ENCODE data around the gene PRUNE1. TPM values are rescaled to one million over a fixed set of nuclear protein-coding genes. Genes with fewer than 3 reads are reported as not detected.

Gene PRUNE1
- total RNA-seq, 1 donor from 2014 or later = 22.6 TPM

DNA sequence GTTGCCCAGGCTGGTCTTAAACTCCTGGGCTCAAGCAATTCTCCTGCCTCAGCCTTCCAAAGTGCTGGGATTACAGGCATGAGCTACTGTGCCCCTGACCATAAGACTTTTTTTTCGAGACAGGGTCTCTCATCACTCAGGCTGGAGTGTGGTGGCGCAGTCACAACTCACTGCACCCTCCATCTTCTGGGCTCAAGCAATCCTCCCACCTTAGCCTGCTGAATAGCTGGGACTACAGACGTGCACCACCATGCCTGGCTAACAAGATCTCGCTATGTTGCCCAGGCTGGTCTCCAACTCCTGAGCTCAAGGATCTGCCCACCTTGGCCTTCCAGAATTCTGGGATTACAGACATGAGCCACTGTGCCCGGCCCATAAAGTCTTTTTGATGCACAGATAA is 41.2 kb downstream of the PRUNE1 start:
- DNase-seq (ENCODE audit: low spot score) = no peak

DNA sequence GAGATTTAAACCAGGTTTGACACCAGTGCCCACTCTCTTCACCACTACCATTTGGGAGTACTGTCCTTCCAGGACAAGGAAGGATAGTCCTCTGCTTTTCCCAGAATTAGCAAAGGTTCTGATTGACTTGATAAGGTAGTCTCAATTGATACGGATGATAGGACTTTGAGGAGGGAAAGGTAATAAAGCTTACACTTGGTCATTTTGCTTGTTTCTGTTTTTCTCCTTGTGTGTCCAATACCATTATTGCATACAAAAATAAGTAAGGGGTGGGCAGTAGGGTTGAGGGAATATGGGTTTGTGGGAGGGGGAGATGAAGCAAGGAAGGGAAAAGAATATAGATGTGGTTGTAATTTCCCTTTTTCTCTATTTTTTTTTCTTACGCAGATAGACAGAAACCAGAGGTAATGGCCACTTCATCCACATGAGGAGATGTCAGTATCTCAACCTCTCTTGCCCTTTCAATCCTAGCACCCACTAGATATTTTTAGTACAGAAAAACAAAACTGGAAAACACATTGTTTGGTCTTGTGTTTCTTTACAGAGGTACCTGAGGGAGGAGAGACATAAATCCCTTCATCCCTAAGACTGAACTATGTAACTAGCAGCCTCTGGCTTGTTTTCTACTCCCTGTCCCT is 41.9 kb downstream of the PRUNE1 start:
- DNase-seq (ENCODE audit: low spot score) = no peak

DNA sequence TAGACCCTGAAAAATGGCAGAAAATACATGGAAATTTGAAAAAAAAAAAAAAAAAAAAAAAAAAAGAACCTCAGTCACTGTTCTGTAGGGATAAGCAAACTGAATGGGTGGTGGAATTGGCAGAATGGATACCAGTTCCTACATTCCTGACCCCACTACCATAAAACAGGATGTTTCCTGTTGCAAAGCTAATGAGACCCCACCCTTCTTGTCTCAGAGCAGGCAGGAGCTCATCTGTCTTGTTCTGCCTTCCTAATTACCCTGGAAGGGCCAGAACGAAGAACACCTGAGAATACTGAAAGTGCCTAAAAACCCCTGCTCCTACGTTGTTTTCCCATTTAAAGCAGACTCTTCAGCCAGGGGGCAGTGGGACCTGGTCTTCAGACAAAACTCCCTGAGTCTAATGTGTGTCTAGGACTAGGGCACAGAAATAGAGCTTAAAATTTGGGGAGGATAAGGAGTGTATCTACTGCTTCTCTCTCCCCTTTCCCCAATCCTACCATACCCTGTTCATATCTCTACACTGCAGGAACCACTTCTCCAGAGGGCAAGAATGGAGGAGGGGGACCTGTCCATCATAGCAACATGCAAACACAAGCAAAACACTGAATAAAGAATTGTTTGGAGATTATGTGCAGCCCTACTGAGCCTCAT is 43.2 kb downstream of the PRUNE1 start:
- no peak for DNase-seq (ENCODE audit: low spot score)

DNA sequence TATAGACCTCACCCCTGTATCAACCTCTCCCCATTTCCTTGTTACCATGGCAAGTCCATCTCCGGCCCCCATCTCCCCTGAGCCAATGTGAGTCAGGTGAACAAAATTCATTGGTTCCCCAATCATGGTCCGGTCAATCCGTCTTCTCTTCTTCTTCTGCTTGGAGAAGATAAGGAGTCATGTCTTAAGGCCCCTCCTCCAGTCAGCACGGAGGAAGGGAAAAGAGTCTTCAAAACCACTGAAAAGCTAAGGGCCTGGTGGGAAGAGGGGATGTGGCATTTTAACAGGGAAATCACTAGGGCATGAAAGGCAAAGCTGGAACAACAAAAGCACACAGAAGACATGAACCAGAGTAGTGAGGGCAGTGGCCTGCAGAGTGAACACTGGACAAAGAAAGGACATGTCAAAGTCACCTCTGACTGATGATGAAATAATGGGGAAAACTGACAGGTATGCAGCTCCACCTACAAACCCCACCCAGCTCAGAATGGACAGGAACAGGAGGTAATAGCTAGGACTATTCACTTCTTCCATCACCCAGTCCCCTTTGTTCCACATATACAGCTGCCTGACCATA is 46.8 kb downstream of the PRUNE1 start:
- DNase-seq (ENCODE audit: low spot score) = no peak

DNA sequence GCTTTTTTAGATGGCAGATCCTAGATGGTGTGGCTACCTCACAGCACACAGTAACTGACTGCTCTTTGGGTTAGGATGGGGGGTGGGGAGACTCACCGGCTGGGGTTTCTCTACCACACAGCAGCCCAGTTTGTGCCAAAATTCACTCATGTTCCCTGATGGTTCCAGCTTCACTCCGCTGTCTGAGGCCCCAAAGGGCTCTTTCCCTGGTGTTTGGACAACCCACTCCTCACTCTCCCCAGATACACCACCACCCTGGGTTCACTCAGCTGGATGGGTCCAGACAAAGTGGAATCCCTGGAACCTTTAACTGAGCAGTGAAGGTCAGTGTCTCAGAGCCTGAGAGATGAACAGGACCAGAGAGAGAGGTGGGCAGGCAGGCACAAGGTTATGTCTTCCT is 47.3 kb downstream of the PRUNE1 start:
- DNase-seq (ENCODE audit: low spot score) = no peak

DNA sequence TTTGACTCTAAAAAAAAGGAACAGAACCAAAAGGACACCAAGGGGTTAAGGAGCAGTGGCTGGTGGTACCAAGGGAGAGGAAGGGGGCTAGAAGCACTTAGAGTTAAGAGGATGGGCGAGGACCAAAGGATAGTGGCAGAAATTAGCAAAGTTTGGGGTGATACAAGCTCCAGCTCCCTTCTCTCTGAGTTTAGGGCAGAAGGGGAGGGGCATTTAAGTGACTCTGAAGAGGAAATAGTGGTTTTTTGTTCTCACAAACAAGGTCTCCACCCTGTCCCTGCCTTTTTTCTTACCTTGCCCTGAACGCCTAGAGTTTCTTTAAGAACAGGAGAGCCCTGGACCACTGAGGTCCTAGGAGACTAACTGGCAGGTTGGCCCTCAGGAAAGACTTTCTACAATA is 47.9 kb downstream of the PRUNE1 start:
- no peak for DNase-seq (ENCODE audit: low spot score)

DNA sequence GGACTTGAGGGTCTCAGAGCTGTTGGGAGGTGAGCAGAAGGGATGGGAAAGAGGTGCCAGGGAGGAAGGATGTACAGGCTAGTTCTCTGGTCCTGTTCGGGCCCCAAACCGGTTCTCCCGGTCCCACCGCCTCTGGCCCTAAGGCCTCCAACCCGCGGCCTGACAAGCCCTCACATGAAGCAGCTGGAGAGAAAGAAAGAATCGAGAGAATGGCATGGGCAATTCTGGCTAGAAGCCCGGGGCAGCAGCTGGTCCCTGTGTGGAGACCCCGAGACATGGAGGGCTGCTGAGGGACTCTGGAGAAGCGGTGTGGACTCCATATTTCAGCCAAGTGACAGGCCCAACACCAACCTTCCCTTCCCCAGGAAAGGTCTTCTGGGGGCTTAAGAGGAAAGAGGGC is 50.4 kb downstream of the PRUNE1 start:
- peak; percentile 74 for DNase-seq (ENCODE audit: low spot score)

DNA sequence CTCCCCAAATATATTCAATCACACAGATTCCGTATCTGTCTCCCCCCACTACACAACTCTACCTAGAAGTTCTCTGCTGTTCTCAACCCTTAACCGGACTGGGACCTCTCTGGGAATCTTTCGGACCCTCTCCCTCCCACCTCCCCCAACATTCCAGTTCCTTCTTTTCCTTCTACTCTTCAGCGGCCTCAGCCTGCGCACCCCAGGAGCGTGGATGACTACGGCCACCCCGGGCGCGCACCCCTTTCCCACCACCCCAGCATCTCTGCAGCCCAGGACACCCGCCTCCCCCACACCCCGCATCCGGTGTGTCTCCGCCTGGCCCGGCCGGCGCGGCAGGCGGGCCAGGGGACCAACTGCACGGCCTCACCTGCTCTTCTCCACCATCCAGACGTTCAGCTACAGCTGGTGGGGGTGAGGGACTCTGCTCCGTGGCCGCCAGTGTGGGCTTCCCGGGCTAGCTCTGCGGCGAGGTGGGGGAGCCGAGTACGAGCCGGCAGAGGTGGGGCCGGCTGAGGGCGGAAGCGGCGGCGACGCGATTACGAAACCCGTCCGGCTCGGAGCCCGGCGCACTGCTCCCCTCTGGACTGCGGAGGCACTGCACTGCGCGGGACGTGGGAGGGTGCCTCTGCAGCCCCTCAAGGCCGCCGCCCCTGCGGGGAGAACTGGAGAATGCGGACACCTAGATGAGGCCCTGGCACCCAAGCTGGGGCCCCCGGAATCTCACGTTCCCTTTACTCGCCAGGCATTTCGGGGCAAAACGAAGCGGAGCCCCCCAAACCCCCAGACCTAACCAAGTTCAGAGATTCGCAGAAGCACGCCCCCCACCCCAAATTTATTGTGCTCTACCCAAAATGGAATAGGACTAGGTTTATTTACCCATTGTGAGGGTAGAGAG is 51.1 kb downstream of the PRUNE1 start, which contains the start of gene CDC42SE1:
TSS of gene CDC42SE1 (minus strand) at position 514 of the 898 bp plus-strand sequence. CDS start 3,892 bp downstream, outside the sequence.
- DNase-seq (ENCODE audit: low spot score) = peak; percentile 90

DNA sequence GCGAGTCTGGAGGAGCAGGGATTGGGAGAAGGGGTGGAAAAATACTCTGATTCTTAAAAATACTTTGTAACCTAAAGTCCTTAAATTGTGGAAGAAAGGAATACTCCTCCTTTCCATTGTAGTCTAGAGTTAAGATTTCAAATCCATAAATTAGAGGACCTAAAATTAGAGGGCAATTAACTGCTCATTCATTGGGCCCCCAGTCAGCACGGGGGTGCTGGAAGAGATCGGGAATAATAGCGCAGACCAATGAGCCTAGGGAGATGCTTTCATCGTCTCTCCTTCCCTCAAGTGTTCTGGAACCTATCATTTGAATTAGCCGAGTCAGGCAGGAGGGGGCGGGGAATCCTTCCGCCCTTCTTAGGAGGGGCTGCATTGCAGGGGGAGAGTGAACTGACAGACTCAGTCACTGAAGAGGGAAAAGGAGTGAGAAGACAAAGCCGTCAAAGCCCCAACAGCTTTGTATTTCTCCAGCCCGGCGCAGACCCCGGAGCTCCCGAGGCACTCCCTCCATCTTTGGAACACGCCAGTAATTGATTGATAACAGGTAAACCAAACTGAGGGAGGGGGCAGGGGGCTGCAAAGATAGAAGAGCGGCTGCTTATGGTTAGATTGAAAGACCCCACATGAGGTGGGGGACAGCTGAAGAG is 51.9 kb downstream of the PRUNE1 start, which contains the start of gene MLLT11:
TSS of gene MLLT11 (plus strand) at position 391 of the 650 bp plus-strand sequence. CDS start 6,828 bp downstream, outside the sequence.
- DNase-seq (ENCODE audit: low spot score) = peak; percentile 94

DNA sequence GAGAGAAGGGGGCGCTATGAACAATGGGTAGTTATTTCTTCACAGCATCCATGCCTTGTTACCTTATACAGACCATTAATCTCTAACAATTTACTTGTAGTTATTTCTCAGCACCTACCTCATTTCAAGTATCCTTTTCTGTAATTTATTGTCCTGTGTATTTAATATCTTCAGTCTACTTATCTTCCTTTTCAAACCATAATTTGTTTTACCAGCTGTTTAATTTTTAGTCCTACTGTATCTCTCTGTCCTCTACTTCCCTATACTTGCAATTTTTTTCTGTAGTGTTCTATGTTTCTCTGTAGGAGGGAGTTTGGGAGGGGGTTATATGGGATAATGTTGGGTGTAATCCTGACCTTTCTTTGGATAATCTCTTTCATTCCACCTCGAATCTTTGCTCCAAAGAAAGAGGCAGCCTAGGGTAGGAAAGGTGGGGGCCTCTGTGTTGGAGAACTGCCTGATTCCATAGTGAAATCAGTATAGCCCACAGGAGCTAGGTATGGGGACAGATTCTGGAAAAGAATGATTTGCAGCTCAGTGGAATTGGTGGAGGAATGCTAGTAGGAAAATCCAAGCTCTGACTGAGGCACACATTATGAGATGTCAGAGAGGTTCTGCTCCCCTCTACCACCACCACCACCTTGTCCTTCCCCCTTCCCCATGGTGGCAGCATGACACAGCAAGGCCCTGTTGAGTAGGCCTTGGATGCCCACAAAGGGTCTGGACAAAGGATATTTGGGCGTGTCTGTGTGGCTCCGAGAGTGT is 52.6 kb downstream of the PRUNE1 start:
- no peak for DNase-seq (ENCODE audit: low spot score)

DNA sequence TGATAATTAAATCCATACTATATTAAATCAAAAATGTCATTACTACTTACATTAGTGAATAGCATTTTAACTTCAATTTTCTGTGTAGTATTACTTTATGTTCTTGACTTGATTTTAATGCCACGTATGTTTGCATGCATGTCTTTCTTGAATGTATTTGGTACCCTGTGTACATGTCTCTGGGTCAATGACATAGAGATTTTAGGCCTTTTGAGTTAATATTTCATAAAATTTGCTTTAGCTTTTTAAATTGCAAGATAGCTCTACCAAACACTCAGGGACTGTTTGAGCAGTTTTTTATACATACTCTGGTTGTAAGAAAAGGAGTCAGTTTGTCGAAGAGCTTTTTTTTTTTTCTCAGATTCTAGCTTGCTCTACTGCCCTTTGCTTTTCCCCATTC is 53.5 kb downstream of the PRUNE1 start:
- no peak for DNase-seq (ENCODE audit: low spot score)

DNA sequence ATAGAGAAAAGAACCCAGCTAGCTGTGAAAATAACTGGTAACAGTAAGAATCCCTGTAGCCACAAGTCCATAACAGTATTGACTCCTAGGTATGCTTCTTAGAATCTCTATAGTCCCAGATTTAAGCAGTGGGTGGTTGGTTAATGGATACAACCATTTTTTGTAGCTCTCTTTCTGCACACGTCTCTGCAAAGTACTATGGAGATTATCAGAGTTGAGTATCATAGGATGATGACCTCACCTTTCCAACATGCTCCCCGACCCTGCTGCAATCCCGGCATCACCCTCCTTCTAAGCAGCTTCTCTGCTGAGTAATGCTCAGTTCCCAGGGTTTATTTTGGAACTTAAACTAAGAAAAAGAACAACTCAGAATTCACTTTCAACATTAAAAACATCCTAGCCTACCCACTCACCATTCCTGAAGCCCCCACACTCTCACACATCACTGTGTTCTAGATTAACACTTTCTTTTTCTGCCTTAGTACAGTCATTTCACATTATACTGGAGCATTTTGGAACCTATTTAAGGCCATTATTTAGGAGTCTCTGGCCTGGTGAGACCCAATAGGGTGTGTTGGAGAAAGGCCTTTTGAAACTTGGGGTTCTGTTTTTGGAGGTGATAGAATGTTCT is 54.6 kb downstream of the PRUNE1 start:
- DNase-seq (ENCODE audit: low spot score) = peak; percentile 82

DNA sequence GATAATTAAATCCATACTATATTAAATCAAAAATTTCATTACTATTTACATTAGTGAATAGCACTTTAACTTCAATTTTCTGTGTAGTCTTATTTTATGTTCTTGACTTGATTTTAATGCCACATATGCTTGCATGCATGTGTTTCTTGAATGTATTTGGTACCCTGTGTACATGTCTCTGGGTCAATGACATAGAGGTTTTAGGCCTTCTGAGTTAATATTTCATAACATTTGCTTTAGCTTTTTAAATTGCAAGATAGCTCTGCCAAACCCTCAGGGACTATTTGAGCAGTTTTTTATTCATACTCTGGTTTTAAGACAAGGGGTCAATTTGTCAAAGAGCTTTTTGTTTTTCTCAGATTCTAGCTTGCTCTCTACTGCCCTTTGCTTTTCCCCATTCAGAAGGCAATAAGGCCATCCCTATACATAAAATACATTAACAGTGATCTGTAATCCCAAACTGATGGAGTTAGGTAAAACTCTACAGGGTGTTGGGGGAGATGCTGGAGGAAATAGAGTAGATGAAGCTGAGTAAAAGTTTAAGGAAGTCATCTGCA is 56.9 kb downstream of the PRUNE1 start:
- DNase-seq (ENCODE audit: low spot score) = no peak

DNA sequence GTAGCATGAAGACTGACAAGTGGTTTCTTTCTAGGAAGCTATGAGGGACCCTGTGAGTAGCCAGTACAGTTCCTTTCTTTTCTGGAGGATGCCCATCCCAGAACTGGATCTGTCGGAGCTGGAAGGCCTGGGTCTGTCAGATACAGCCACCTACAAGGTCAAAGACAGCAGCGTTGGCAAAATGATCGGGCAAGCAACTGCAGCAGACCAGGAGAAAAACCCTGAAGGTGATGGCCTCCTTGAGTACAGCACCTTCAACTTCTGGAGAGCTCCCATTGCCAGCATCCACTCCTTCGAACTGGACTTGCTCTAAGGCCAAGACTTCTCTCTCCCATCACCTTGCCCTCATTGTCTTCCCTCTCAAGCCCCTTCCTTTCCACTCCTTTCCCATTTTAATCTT is 58.9 kb downstream of the PRUNE1 start:
- DNase-seq (ENCODE audit: low spot score) = no peak

DNA sequence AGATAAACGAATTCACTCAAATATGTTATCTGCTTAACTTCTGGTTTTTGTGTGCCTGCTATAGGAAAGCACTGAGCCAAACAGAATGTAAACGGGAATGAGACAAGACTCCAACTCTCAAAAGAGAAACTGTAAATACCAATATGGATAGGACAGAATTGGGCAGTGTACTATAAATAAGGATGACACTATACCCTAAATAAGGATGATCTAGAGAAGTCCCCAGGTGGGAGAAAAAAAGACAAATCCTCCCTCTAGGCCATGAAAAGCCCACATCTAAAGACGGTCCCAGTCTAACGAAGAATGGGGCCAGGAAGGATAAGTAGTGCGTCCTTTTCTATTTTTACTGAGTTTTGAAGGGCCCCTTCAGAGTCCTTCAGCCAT is 60.8 kb downstream of the PRUNE1 start:
- no peak for DNase-seq (ENCODE audit: low spot score)

DNA sequence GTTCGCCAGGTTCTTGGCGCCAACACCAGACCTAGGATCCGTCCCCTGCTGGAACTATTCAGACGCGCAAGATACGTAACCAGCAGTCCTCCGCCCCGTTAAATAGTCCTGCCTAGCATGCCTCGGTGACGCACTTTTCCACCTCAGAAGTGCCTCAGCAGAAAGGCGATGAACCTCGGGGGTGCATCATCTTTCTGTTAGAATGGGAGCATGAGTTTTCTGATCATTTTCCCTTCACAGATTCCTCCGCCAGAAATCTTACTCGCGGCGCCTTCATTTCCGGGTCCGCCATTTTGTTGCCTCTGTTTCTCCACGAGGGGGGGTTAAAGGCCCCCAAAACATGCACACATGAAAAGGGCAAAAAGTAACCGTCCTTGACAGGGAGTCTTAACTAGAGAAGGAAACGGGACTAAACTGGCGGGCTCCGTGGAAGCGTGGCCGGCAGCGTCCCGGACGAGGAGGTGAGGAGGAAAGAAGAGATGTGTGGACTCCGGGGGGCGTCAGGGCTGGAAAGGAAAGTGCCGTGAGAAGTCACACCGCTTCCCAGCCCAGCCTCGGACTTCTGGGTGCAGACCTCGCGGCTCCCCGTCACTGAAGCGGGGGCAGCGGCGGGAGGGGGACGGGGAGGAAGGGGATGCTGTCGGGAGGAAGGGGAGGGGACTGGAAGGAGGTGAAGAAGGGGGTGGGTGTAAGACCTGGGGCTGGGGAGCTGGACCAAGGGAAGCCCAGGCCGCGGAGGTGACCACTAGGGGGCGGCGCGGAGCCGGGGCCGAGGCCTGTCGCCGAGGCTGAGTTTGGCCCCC is 62.4 kb downstream of the PRUNE1 start, which contains the start of gene GABPB2:
TSS of gene GABPB2 (plus strand) at position 288 of the 803 bp plus-strand sequence. CDS start 17,429 bp downstream, outside the sequence.
- DNase-seq (ENCODE audit: low spot score) = peak; percentile 96

DNA sequence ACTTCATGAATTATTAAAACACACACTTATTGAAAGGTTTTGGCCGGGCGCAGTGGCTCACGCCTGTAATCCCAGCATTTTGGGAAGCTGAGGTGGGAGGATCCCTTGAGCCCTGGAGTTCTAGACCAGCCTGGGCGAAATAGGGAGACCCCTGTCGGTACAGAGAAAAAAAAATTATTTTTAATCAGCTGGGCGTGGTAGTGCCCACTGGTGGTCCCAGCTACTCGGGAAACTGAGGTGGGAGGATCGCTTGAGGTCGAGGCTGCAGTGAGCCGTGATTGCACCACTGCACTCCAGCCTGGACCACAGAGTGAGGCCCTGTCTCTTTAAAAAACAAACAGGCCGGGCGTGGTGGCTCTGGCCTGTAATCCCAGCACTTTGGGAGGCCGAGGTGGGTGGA is 64.0 kb downstream of the PRUNE1 start:
- DNase-seq (ENCODE audit: low spot score) = no peak

Data from umbilical cord (tissue), 2 donors.